B cell (primary cell): ENCODE measurements around the gene UMAD1. TPM values are rescaled to one million over a fixed set of nuclear protein-coding genes. Genes with fewer than 3 reads are reported as not detected.
A peak's percentile ranks its signal among the peaks of the same experiment; 100 is the strongest.

Experiments used
- ATAC-seq: fragments of 200-7000 bp; cut with Tn5 transposase; one replicate; pipeline ENCODE4 v1.10.0; 2021; ENCODE audit warnings: low read depth, mild to moderate bottlenecking, moderate number of reproducible peaks, moderate library complexity
- CTCF ChIA-PET: fragments of 350-600 bp; sonication (Branson Sonifier 250); formaldehyde crosslinking; loops from one replicate; lab custom pipeline; 2021; ENCODE audit warnings: antibody characterized with exemption, inconsistent platforms; lab: Charles Lee
- POLR2A ChIA-PET: fragments of 350-600 bp; sonication (Branson Sonifier 250); formaldehyde crosslinking; loops from one replicate; lab custom pipeline; 2021; ENCODE audit warnings: antibody characterized with exemption; lab: Charles Lee
- DNase-seq: peaks from one replicate; pipeline ENCODE4 v3.0.0; 2013
- H2AFZ ChIP-seq: 2 replicates; pipeline ENCODE4 v1.6.1; 2012; ENCODE audit warnings: mild to moderate bottlenecking, low read depth, low read length; ENCODE audit not compliant: insufficient read depth, poor library complexity, severe bottlenecking
- H3K27ac ChIP-seq, 2 donors: 1 replicate in 1 of 2; 2 replicates in 1 of 2; pipeline ENCODE4 v1.5.1; 2012 to 2013; ENCODE audit warnings: low read length in 2 of 2, mild to moderate bottlenecking in 2 of 2, moderate library complexity in 1 of 2
- H3K27me3 ChIP-seq, 4 experiments: fragments of 200-600 bp in 1 of 4; sonication (generic) in 1 of 4; replicated peaks in 1 of 4; 1 replicate in 2 of 4; 2 replicates in 2 of 4; pipeline versions ENCODE4 v1.6.1 to v1.7.0; 2013 to 2016; ENCODE audit warnings: low read length in 3 of 4, mild to moderate bottlenecking in 2 of 4, mixed read lengths in 1 of 4, moderate library complexity in 1 of 4; ENCODE audit not compliant: insufficient read depth in 4 of 4, control insufficient read depth in 3 of 4; ENCODE audit errors: control extremely low read depth in 1 of 4
- H3K36me3 ChIP-seq, 2 experiments: replicated peaks in 1 of 2; 1 replicate in 1 of 2; 2 replicates in 1 of 2; pipeline versions ENCODE4 v1.6.1 to v1.7.1; 2013; ENCODE audit warnings: low read length in 1 of 2; ENCODE audit not compliant: insufficient read depth in 2 of 2, control insufficient read depth in 1 of 2; ENCODE audit errors: control extremely low read depth in 1 of 2, extremely low read depth in 1 of 2
- H3K4me1 ChIP-seq, 2 donors: fragments of 200-600 bp in 1 of 2; sonication (generic) in 1 of 2; 1 replicate in 1 of 2; 2 replicates in 1 of 2; pipeline versions ENCODE4 v1.5.1 to v1.6.1; 2013 to 2017; ENCODE audit warnings: low read length in 2 of 2; ENCODE audit not compliant: control insufficient read depth in 2 of 2, insufficient read depth in 2 of 2
- H3K4me2 ChIP-seq: replicated peaks from 2 replicates; pipeline ENCODE3; 2012; ENCODE audit warnings: mild to moderate bottlenecking, low read depth, low read length; ENCODE audit not compliant: poor library complexity, severe bottlenecking
- H3K4me3 ChIP-seq, 5 experiments: fragments of 200-600 bp in 1 of 5; sonication (generic) in 1 of 5; 1 replicate in 3 of 5; 2 replicates in 2 of 5; pipeline versions ENCODE4 v1.5.1 to v1.7.0; 2011 to 2016; ENCODE audit warnings: low read length in 4 of 5, mild to moderate bottlenecking in 4 of 5, low read depth in 2 of 5, control low read depth in 1 of 5, moderate library complexity in 1 of 5; ENCODE audit not compliant: insufficient read depth in 1 of 5; ENCODE audit errors: control extremely low read depth in 1 of 5, extremely low read depth in 1 of 5
- H3K79me2 ChIP-seq: fragments of 200-600 bp; sonication (generic); one replicate; pipeline ENCODE4 v1.6.0; 2016; ENCODE audit warnings: low read length; ENCODE audit not compliant: control insufficient read depth, insufficient read depth
- H3K9ac ChIP-seq: fragments of 200-600 bp; sonication (generic); 2 replicates; pipeline ENCODE4 v1.6.1; 2017; ENCODE audit warnings: mild to moderate bottlenecking, low read length, moderate library complexity
- H3K9me3 ChIP-seq, 3 donors: one replicate each; pipeline versions ENCODE4 v1.6.1 to v1.7.1; 2013; ENCODE audit warnings: low read length in 2 of 3; ENCODE audit not compliant: control insufficient read depth in 2 of 3, insufficient read depth in 1 of 3; ENCODE audit errors: control extremely low read depth in 1 of 3
- H4K20me1 ChIP-seq: 2 replicates; pipeline ENCODE4 v1.6.0; 2012; ENCODE audit warnings: mild to moderate bottlenecking, low read length; ENCODE audit not compliant: insufficient read depth, control insufficient read depth, poor library complexity, severe bottlenecking
- H3K27ac Mint-ChIP-seq: one replicate; pipeline ENCODE4 v1.8.0; 2021; ENCODE audit warnings: mixed read lengths
- H3K27me3 Mint-ChIP-seq: one replicate; pipeline ENCODE4 v1.8.0; 2021; ENCODE audit warnings: mixed read lengths
- H3K4me1 Mint-ChIP-seq: one replicate; pipeline ENCODE4 v1.8.0; 2021; ENCODE audit warnings: mixed read lengths
- H3K4me3 Mint-ChIP-seq: one replicate; pipeline ENCODE4 v1.8.0; 2021; ENCODE audit warnings: mixed read lengths
- H3K9me3 Mint-ChIP-seq: one replicate; pipeline ENCODE4 v1.8.0; 2022; ENCODE audit warnings: mixed read lengths; ENCODE audit not compliant: insufficient read depth
- CTCF ChIP-seq: fragments of 200-600 bp; IDR thresholded peaks from one replicate; pipeline ENCODE4 v1.8.0; 2022; ENCODE audit warnings: antibody characterized with exemption, mild to moderate bottlenecking
- EZH2 ChIP-seq: IDR thresholded peaks from 2 replicates; pipeline ENCODE4 v1.6.1; 2012; ENCODE audit warnings: borderline replicate concordance, low read depth, mild to moderate bottlenecking, moderate library complexity, low read length; ENCODE audit not compliant: insufficient read depth, poor library complexity, severe bottlenecking
- WGBS: methylation state at CpG from one replicate; pipeline ENCODE4 v1.1.5; 2013; ENCODE audit warnings: missing lambda C conversion rate; ENCODE audit not compliant: insufficient coverage; 5-methylcytosine and 5-hydroxymethylcytosine counted together
- intact Hi-C: fragments of 100-400 bp; cut with micrococcal nuclease; formaldehyde crosslinking; loops from one replicate; pipeline ENCODE4 v1.10.0; 2022
- polyA plus RNA-seq: library from polyadenylated mRNA; depleted of rRNA; stranded (reverse); fragments of >200 nt; gene quantifications from 2 replicates; pipeline ENCODE4 v1.2.3, GENCODE V29; 2012
- small RNA-seq: library from RNA; depleted of rRNA; stranded (forward); fragments of <200 nt; gene quantifications from one replicate; pipeline ENCODE3, GENCODE V24; 2012; ENCODE audit warnings: low replicate concordance, low read depth; ENCODE audit not compliant: insufficient read length
- total RNA-seq, 2 donors: library from RNA; stranded (reverse); fragments of 120-200 nt in 1 of 2; gene quantifications; 1 replicate in 1 of 2; 2 replicates in 1 of 2; pipeline versions ENCODE4 v1.2.3 to v1.2.4, GENCODE V29; 2013 to 2022

UMAD1 gene
- total and polyA plus RNA-seq, 2 donors (not counting 1 experiment from before 2014, with no cell fraction given) = 11.6 to 25.9 TPM

GRCh38 chr7:7923818-7924217 lies 283.3 kb downstream of the UMAD1 start:
- POLR2A ChIA-PET = no interaction called here
- Histone ChIP-seq H3K79me2 (no peaks in the 10 kb centered on the region), H3K27me3 (no peaks in the 10 kb centered on the region), H3K36me3 (no peaks in the 10 kb centered on the region), H2AFZ (peak overlapping the region; percentile 26), H3K4me1 (peaks cover 31 to 41% of the 10 kb centered on the region in 2 donors), H3K27ac (no peak overlapping the region), H4K20me1 (no peaks in the 10 kb centered on the region), H3K9me3 (no peaks in the 10 kb centered on the region), H3K9ac (no peak overlapping the region), H3K4me3 (no peak overlapping the region), H3K4me2 (peak overlapping the region; percentile 12)
- no peak overlapping the region for H3K27ac Mint-ChIP-seq
- no peaks in the 10 kb centered on the region for H3K9me3 Mint-ChIP-seq
- CTCF ChIA-PET = no interaction called here
- ATAC-seq (no peak), DNase-seq (peak; percentile 13)
- H3K27me3 Mint-ChIP-seq = no peaks in the 10 kb centered on the region
- H3K4me1 Mint-ChIP-seq = peaks cover 50% of the 10 kb centered on the region
- intact Hi-C loops = loop anchor here (5.0 kb wide), 1 partner anchor 102 kb away; no protein-coding TSS in a partner anchor
- TF ChIP-seq EZH2 = no peak
- WGBS = no CpG with 5 or more reads among the region's 1 CpG
- no peak overlapping the region for H3K4me3 Mint-ChIP-seq

GRCh38 chr7:7924303-7924702 lies 283.8 kb downstream of the UMAD1 start:
- H3K4me3 Mint-ChIP-seq = no peak overlapping the region

More at GRCh38 chr7:7924303-7924702, 283.8 kb downstream of the UMAD1 start:
- no peak overlapping the region for H3K9ac ChIP-seq
- no peaks in the 10 kb centered on the region for H4K20me1 ChIP-seq
- H3K4me1 ChIP-seq = peaks cover 26 to 36% of the 10 kb centered on the region in 2 donors
- no peaks in the 10 kb centered on the region for H3K9me3 Mint-ChIP-seq
- H3K4me1 Mint-ChIP-seq = peaks cover 45% of the 10 kb centered on the region
- no peaks in the 10 kb centered on the region for H3K27me3 ChIP-seq
- no peak for TF ChIP-seq CTCF
- TF ChIP-seq EZH2 = no peak
- no peaks in the 10 kb centered on the region for H3K27me3 Mint-ChIP-seq
- H3K27ac Mint-ChIP-seq = no peak overlapping the region
- ChIA-PET CTCF (no interaction called here), POLR2A (no interaction called here)
- H3K27ac ChIP-seq = no peak overlapping the region
- no peak for ATAC-seq
- peak overlapping the region; percentile 26 for H2AFZ ChIP-seq
- H3K36me3 ChIP-seq = no peaks in the 10 kb centered on the region
- H3K9me3 ChIP-seq = no peaks in the 10 kb centered on the region
- H3K4me3 ChIP-seq = no peak overlapping the region
- no peak for DNase-seq
- H3K4me2 ChIP-seq = peak overlapping the region; percentile 12
- H3K79me2 ChIP-seq = no peaks in the 10 kb centered on the region
- intact Hi-C loops = loop anchor here (5.0 kb wide), 1 partner anchor 102 kb away; no protein-coding TSS in a partner anchor

Small RNA genes within 50 kb of the gene (small RNA-seq; reads per million reads assigned to genes)
- not detected for gene RNU6-534P

Other genes with a start within 250 kb of the UMAD1 start
- gene COL28A1, start 104.9 kb upstream of the UMAD1 start, total RNA-seq = 0.49 and 0.67 TPM in 2 replicates
- 0.18 and 0.50 TPM in 2 replicates for gene COL28A1, start 104.9 kb upstream of the UMAD1 start, polyA plus RNA-seq
- gene MIOS, start 73.9 kb upstream of the UMAD1 start, total RNA-seq = 48.7 and 50.1 TPM in 2 replicates
- 28.9 and 43.6 TPM in 2 replicates for gene MIOS, start 73.9 kb upstream of the UMAD1 start, polyA plus RNA-seq
- gene RPA3, start 77.9 kb downstream of the UMAD1 start, total RNA-seq = 45.2 and 49.3 TPM in 2 replicates
- 25.6 and 51.4 TPM in 2 replicates for gene RPA3, start 77.9 kb downstream of the UMAD1 start, polyA plus RNA-seq